ENCODE results near the gene SPINK2.

SPINK2 gene

DNA sequence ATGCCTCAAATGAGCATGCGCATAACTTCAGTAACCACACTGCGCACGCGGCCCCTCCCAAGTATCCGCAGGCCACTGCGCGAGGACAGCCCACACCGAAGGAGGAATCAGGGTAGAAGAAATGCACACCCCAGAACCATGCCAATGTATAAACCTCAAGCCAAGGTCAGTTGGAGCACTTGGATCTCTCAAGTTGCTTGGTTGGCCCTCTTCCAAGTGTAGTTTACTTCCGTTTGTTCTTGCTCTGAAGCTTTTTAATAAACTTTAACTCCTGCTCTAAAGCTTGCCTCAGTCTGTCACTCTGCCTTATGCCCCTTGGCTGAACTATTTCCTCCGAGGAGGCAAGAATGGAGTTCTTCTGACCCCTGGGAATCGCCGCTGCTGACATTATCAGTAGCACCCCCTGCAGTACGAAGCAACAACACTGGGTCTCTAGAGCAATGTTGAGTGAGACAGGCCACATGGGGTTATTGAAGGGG is 22.0 kb upstream of the SPINK2 start:
- no peak overlapping the region for H3K27ac Mint-ChIP-seq
- TF ChIP-seq, protein P1, sequence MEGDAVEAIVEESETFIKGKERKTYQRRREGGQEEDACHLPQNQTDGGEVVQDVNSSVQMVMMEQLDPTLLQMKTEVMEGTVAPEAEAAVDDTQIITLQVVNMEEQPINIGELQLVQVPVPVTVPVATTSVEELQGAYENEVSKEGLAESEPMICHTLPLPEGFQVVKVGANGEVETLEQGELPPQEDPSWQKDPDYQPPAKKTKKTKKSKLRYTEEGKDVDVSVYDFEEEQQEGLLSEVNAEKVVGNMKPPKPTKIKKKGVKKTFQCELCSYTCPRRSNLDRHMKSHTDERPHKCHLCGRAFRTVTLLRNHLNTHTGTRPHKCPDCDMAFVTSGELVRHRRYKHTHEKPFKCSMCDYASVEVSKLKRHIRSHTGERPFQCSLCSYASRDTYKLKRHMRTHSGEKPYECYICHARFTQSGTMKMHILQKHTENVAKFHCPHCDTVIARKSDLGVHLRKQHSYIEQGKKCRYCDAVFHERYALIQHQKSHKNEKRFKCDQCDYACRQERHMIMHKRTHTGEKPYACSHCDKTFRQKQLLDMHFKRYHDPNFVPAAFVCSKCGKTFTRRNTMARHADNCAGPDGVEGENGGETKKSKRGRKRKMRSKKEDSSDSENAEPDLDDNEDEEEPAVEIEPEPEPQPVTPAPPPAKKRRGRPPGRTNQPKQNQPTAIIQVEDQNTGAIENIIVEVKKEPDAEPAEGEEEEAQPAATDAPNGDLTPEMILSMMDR (IDR thresholded peaks at IDR 0.05) = no peak
- H3K4me1 Mint-ChIP-seq = no peaks in the 10 kb centered on the region
- H3K36me3 Mint-ChIP-seq (ENCODE audit: low read depth) = no peaks in the 10 kb centered on the region
- H3K4me3 Mint-ChIP-seq = no peak overlapping the region
- no peaks in the 10 kb centered on the region for H3K9me3 Mint-ChIP-seq
- no peak for DNase-seq
- H3K27me3 Mint-ChIP-seq (ENCODE audit: low read depth, poor library complexity) = peaks cover 9% of the 10 kb centered on the region

DNA sequence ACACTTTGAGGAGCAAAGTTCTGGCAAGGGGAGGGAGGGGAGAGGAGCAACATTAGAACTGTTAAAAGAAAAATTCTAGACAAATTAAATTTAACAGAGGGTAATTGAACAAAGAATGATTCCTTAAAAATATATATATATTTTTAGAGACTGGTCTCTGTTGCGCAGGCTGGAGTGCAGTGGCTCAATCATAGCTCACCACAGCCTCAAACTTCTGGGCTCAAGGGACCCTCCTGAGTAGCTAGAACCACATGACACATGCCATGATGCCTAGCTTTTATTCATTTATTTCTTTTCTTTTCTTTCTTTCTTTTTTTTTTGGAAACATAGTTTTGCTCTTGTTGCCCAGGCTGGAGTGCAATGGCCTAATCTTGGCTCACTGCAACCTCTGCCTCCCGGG is 19.1 kb upstream of the SPINK2 start:
- TF ChIP-seq, protein P1 (IDR thresholded peaks at IDR 0.05) = no peak
- Mint-ChIP-seq H3K27me3 (ENCODE audit: low read depth, poor library complexity) (peaks cover 16% of the 10 kb centered on the region), H3K9me3 (no peaks in the 10 kb centered on the region), H3K36me3 (ENCODE audit: low read depth) (no peaks in the 10 kb centered on the region), H3K27ac (no peak overlapping the region), H3K4me3 (no peak overlapping the region), H3K4me1 (no peaks in the 10 kb centered on the region)
- DNase-seq = no peak

DNA sequence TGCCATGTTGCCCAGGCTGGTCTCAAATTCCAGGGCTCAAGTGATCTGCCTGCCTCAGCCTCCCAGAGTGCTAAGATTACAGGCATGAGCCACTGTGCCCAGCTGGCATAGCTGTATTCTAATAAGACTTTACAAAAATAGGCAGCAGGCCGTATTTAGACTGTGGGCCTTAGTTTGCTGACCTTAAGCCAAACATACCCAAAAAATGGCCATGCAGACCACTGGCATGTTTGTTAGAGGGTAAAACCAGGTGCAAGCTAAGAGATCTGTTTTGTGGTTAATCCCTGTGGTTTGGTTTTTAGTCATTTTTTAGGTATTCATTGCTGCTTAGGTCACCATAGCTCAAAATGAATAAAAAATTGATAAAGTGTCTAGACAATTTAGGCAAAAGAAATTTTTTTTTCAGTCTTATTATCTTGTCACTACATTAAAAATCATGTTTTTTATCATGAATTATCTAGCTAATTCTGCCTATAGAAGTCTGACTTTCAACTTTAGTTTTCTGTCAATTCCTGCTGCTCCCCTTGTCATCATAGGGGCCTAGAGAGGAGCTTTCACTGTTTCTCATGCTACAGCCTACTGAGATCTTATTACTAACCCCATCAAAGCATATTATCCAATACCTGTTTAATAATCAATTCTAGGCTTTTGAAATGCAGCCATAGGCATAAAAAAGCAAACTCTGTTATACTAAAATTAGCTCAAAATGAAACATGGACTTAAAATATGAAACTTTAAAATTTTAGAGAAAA is 7.5 kb upstream of the SPINK2 start:
- DNase-seq = no peak
- TF ChIP-seq, protein P1 (IDR thresholded peaks at IDR 0.05) = no peak
- H3K4me1 Mint-ChIP-seq = no peaks in the 10 kb centered on the region
- no peak overlapping the region for H3K4me3 Mint-ChIP-seq
- peaks cover 15% of the 10 kb centered on the region for H3K9me3 Mint-ChIP-seq
- H3K27me3 Mint-ChIP-seq (ENCODE audit: low read depth, poor library complexity) = peaks cover 26% of the 10 kb centered on the region
- no peaks in the 10 kb centered on the region for H3K36me3 Mint-ChIP-seq (ENCODE audit: low read depth)
- no peak overlapping the region for H3K27ac Mint-ChIP-seq

DNA sequence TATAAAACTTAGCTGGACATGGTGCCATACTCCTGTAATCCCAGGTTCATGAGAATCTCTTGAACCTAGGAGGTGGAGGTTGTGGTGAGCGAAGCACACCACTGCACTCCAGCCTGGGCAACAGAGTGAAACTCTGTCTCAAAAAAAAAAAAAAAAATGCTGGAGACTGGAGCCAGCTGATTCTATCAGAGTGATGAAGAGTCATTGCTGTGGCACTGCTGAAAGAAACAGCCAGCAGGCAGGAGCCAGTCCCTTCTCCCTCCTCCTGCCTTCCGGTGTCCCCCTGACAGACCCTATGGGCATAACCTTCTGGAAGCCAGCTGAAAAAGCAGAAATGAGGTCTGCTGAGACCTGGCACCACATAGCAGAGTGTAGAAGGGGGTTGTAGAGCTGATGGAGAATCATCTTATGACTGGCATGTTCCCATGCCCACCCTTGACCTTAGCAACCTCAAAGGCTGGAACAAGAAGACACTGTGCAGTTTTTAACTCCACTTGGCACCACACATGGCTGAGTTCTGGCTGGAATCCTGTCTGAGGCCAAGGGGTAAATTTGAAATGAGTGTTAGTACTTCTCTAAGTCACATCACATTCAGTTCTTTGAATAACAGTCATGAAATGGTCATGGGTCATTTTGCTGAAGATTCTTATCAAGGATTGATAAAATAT is 2.6 kb upstream of the SPINK2 start:
- H3K27me3 Mint-ChIP-seq (ENCODE audit: low read depth, poor library complexity) = peaks cover 65% of the 10 kb centered on the region
- DNase-seq = no peak
- H3K4me1 Mint-ChIP-seq = no peaks in the 10 kb centered on the region
- peaks cover 15% of the 10 kb centered on the region for H3K9me3 Mint-ChIP-seq
- no peaks in the 10 kb centered on the region for H3K36me3 Mint-ChIP-seq (ENCODE audit: low read depth)
- TF ChIP-seq, protein P1 (IDR thresholded peaks at IDR 0.05) = no peak
- no peak overlapping the region for H3K4me3 Mint-ChIP-seq
- no peak overlapping the region for H3K27ac Mint-ChIP-seq

DNA sequence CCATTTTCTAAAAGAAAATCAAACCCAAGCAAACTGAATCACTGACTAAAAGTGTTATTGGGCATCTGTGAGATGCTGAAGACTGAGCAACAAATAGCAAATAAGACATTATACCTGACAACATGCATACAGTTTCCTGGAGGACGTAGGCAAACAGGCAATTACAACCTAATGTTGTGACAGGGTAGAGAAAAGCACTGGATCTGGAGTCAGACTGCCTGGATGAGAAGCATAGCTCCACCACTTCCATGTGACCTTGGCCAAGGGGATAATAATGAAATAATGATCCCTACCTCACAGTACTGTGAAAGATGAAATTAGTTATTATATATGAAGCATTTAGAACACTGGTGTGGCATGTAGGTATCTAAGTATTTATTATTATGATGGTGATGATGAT is 2.7 kb downstream of the SPINK2 start:
- H3K4me3 Mint-ChIP-seq = no peak overlapping the region
- no peaks in the 10 kb centered on the region for H3K4me1 Mint-ChIP-seq
- TF ChIP-seq, protein P1 (IDR thresholded peaks at IDR 0.05) = no peak
- H3K9me3 Mint-ChIP-seq = no peaks in the 10 kb centered on the region
- DNase-seq = no peak
- H3K27me3 Mint-ChIP-seq (ENCODE audit: low read depth, poor library complexity) = peaks cover 64% of the 10 kb centered on the region
- H3K27ac Mint-ChIP-seq = no peak overlapping the region
- no peaks in the 10 kb centered on the region for H3K36me3 Mint-ChIP-seq (ENCODE audit: low read depth)
